22Rv1 (cell line): Measurements from ENCODE around the gene KLRF2.

Experiments
- CTCF ChIP-seq: fragments of 450-650 bp; IDR thresholded peaks from 2 replicates; pipeline ENCODE4 v1.5.1; 2017; ENCODE audit warnings: mild to moderate bottlenecking
- ZFX ChIP-seq: fragments of 450-650 bp; IDR thresholded peaks from 2 replicates; pipeline ENCODE4 v1.6.1; 2017; ENCODE audit warnings: antibody characterized with exemption, borderline replicate concordance

GRCh38 chr12:9869307-9870161 is 11.8 kb upstream of the KLRF2 start, which contains the start of gene CLEC2B:
- TF ChIP-seq CTCF (no peak), ZFX (no peak)
